ENCODE data around the gene CTSC.

The CTSC gene

GRCh38 chr11:88337181-88337986 is at the start of gene CTSC:
TSS of gene CTSC (minus strand) at chr11:88337736. CDS start at chr11:88337672, 64 bp downstream.
- peak within 1 kb of the TSS; percentile 92 for H3K4me3 ChIP-seq (ENCODE audit: low read length)
- peak; percentile 95 for DNase-seq (ENCODE audit: low read depth)
- TF ChIP-seq, protein P1, sequence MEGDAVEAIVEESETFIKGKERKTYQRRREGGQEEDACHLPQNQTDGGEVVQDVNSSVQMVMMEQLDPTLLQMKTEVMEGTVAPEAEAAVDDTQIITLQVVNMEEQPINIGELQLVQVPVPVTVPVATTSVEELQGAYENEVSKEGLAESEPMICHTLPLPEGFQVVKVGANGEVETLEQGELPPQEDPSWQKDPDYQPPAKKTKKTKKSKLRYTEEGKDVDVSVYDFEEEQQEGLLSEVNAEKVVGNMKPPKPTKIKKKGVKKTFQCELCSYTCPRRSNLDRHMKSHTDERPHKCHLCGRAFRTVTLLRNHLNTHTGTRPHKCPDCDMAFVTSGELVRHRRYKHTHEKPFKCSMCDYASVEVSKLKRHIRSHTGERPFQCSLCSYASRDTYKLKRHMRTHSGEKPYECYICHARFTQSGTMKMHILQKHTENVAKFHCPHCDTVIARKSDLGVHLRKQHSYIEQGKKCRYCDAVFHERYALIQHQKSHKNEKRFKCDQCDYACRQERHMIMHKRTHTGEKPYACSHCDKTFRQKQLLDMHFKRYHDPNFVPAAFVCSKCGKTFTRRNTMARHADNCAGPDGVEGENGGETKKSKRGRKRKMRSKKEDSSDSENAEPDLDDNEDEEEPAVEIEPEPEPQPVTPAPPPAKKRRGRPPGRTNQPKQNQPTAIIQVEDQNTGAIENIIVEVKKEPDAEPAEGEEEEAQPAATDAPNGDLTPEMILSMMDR (IDR thresholded peaks at IDR 0.05; ENCODE audit: insufficient read depth, low read depth, low read length, missing control alignments): peak; percentile 1

- H3K4me3 ChIP-seq (ENCODE audit: low read length): no peak overlapping the region
- TF ChIP-seq, protein P1 (IDR thresholded peaks at IDR 0.05; ENCODE audit: insufficient read depth, low read depth, low read length, missing control alignments): no peak
- peak; percentile 26 for DNase-seq (ENCODE audit: low read depth)
Observed at GRCh38 chr11:88384669-88385005, 47.1 kb upstream of the CTSC start.

DNA sequence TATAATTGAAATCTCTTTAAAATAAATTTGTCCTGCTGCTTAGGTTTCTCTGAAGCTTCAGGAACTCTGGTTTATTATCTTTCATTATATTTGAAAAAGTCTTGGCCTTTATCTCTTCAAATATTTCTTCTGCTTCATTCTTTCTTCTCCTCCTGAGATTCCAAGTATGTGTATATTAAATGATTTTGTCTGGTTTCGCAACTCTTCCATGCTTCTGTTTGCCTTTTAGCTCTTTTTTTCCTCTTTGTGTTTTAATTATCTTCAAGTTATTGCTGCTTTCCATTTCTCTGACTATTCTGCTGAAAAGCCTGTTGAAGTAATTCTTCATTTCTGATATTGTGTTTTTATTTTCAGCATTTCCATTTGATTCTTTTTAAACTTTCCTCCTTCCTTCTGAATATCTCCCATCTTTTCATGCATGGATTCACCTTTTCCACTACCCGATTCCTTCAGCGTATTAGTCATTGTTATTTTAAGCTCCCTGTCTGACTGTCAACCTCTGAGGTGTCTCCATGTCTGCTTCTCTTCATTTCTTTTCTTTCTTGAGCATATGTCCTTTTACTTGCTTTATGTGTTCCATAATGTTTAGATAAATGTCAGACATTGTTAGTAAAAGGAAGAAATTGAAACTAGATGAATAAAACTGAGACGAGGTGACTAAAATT is 46.6 kb upstream of the CTSC start:
- TF ChIP-seq, protein P1 (IDR thresholded peaks at IDR 0.05; ENCODE audit: insufficient read depth, low read depth, low read length, missing control alignments): no peak
- H3K4me3 ChIP-seq (ENCODE audit: low read length): no peak overlapping the region
- peak; percentile 73 for DNase-seq (ENCODE audit: low read depth)

GRCh38 chr11:88383447-88383846 is 45.9 kb upstream of the CTSC start:
- no peak overlapping the region for H3K4me3 ChIP-seq (ENCODE audit: low read length)
- TF ChIP-seq, protein P1 (IDR thresholded peaks at IDR 0.05; ENCODE audit: insufficient read depth, low read depth, low read length, missing control alignments): no peak
- DNase-seq (ENCODE audit: low read depth): no peak

- H3K4me3 ChIP-seq (ENCODE audit: low read length): no peak overlapping the region
- DNase-seq (ENCODE audit: low read depth): no peak
- TF ChIP-seq, protein P1 (IDR thresholded peaks at IDR 0.05; ENCODE audit: insufficient read depth, low read depth, low read length, missing control alignments): no peak
Observed at GRCh38 chr11:88379130-88379529, 41.6 kb upstream of the CTSC start.

- no peak for DNase-seq (ENCODE audit: low read depth)
- TF ChIP-seq, protein P1 (IDR thresholded peaks at IDR 0.05; ENCODE audit: insufficient read depth, low read depth, low read length, missing control alignments): no peak
- no peak overlapping the region for H3K4me3 ChIP-seq (ENCODE audit: low read length)
Observed at GRCh38 chr11:88378422-88379066, 41.0 kb upstream of the CTSC start.
